HEK293T (cell line): ENCODE measurements around the gene ZNF326.

Source experiments
- CTCF ChIA-PET: fragments of 350-600 bp; formaldehyde crosslinking; extraction: SDS; loops from one replicate; lab custom pipeline; 2021; ENCODE audit warnings: antibody characterized with exemption, inconsistent platforms; lab: Yijun Ruan, JAX
- POLR2A ChIA-PET: fragments of 350-600 bp; formaldehyde crosslinking; extraction: SDS; loops from one replicate; lab custom pipeline; 2020; ENCODE audit warnings: antibody characterized with exemption, inconsistent platforms; lab: Yijun Ruan, JAX
- DNase-seq: peaks from one replicate; pipeline ENCODE4 v3.0.0; 2012; ENCODE audit warnings: mixed read lengths; ENCODE audit errors: extremely low spot score
- ARNT ChIP-seq: fragments of 450-650 bp; IDR thresholded peaks from 2 replicates; pipeline ENCODE4 v1.6.1; 2017; ENCODE audit warnings: mild to moderate bottlenecking
- BHLHE40 ChIP-seq: fragments of 450-650 bp; IDR thresholded peaks from 2 replicates; pipeline ENCODE4 v1.6.1; 2016; ENCODE audit warnings: mild to moderate bottlenecking, moderate library complexity, borderline replicate concordance
- CTBP1 ChIP-seq: fragments of 450-650 bp; IDR thresholded peaks from 2 replicates; pipeline ENCODE4 v1.6.1; 2016; ENCODE audit warnings: borderline replicate concordance
- ELF4 ChIP-seq: fragments of 450-650 bp; IDR thresholded peaks from 2 replicates; pipeline ENCODE4 v1.6.1; 2017; ENCODE audit warnings: antibody characterized with exemption
- FOXA1 ChIP-seq: fragments of 450-650 bp; IDR thresholded peaks from 2 replicates; pipeline ENCODE4 v1.6.1; 2016; ENCODE audit warnings: mild to moderate bottlenecking
- FOXK2 ChIP-seq: fragments of 450-650 bp; IDR thresholded peaks from 2 replicates; pipeline ENCODE4 v1.6.1; 2016; ENCODE audit warnings: mild to moderate bottlenecking
- FOXM1 ChIP-seq: fragments of 450-650 bp; IDR thresholded peaks from 2 replicates; pipeline ENCODE4 v1.6.1; 2017; ENCODE audit warnings: mild to moderate bottlenecking, borderline replicate concordance
- HDGF ChIP-seq: fragments of 450-650 bp; IDR thresholded peaks from 2 replicates; pipeline ENCODE4 v1.6.1; 2017; ENCODE audit warnings: antibody characterized with exemption, borderline replicate concordance
- L3MBTL2 ChIP-seq: fragments of 450-650 bp; conservative IDR thresholded peaks from 2 replicates; pipeline ENCODE4 v1.6.1; 2016; ENCODE audit warnings: mild to moderate bottlenecking
- LEF1 ChIP-seq: fragments of 450-650 bp; IDR thresholded peaks from 2 replicates; pipeline ENCODE4 v1.6.1; 2017; ENCODE audit warnings: mild to moderate bottlenecking, borderline replicate concordance
- NFRKB ChIP-seq: fragments of 450-650 bp; IDR thresholded peaks from 2 replicates; pipeline ENCODE4 v1.6.1; 2016; ENCODE audit warnings: mild to moderate bottlenecking, moderate library complexity
- PKNOX1 ChIP-seq: fragments of 450-650 bp; IDR thresholded peaks from 2 replicates; pipeline ENCODE4 v1.6.1; 2016
- SP1 ChIP-seq: fragments of 450-650 bp; IDR thresholded peaks from 2 replicates; pipeline ENCODE4 v1.6.1; 2017
- SUZ12 ChIP-seq: fragments of 450-650 bp; IDR thresholded peaks from 2 replicates; pipeline ENCODE4 v1.6.1; 2016; ENCODE audit warnings: mild to moderate bottlenecking
- TARDBP ChIP-seq: fragments of 450-650 bp; IDR thresholded peaks from 2 replicates; pipeline ENCODE4 v1.6.1; 2016
- ZNF384 ChIP-seq: fragments of 450-650 bp; IDR thresholded peaks from 2 replicates; pipeline ENCODE4 v1.6.1; 2016

Gene ZNF326

GRCh38 chr1:90067194-90067931 is 72.5 kb downstream of the ZNF326 start:
- no peak for TF ChIP-seq L3MBTL2
- TF ChIP-seq FOXK2 = no peak
- TF ChIP-seq PKNOX1 = peak; percentile 68
- no peak for DNase-seq
- POLR2A ChIA-PET = no interaction called here
- CTCF ChIA-PET = no interaction called here

- TF ChIP-seq SP1 (no peak), FOXK2 (no peak), NFRKB (no peak), ZNF384 (no peak)
- DNase-seq = no peak
- ChIA-PET POLR2A (no interaction called here), CTCF (interaction anchor here (0.6 kb wide), 1 partner anchor 919 kb away, joined by 3 read pairs; no protein-coding TSS in a partner anchor)
Observed at GRCh38 chr1:90068611-90069280, 73.8 kb downstream of the ZNF326 start.

GRCh38 chr1:90074137-90074536 is 79.2 kb downstream of the ZNF326 start:
- ChIA-PET POLR2A (no interaction called here), CTCF (no interaction called here)

GRCh38 chr1:90074566-90074965 is 79.7 kb downstream of the ZNF326 start:
- CTCF ChIA-PET = interaction anchor here (0.9 kb wide), 1 partner anchor 29 kb away, joined by 3 read pairs; no protein-coding TSS in a partner anchor
- POLR2A ChIA-PET = no interaction called here
- TF ChIP-seq FOXA1 (no peak), L3MBTL2 (no peak), FOXK2 (no peak), PKNOX1 (no peak), LEF1 (no peak), ELF4 (no peak), FOXM1 (no peak), TARDBP (no peak), CTBP1 (no peak), NFRKB (no peak), SP1 (no peak), SUZ12 (no peak), BHLHE40 (no peak), ARNT (no peak), ZNF384 (no peak), HDGF (no peak)
- no peak for DNase-seq

More at GRCh38 chr1:90074137-90074536, 79.2 kb downstream of the ZNF326 start:
- TF ChIP-seq ARNT (no peak), BHLHE40 (no peak), ELF4 (no peak), SP1 (no peak), HDGF (no peak), FOXM1 (no peak), PKNOX1 (no peak), NFRKB (no peak), SUZ12 (no peak), L3MBTL2 (no peak), FOXK2 (no peak), TARDBP (no peak), CTBP1 (no peak), FOXA1 (no peak)
- DNase-seq = no peak

- ChIA-PET POLR2A (no interaction called here), CTCF (interaction anchor here (0.9 kb wide), 1 partner anchor 30 kb away, joined by 3 read pairs; no protein-coding TSS in a partner anchor)
- TF ChIP-seq NFRKB (no peak), FOXA1 (no peak), HDGF (no peak), SP1 (no peak), BHLHE40 (no peak), PKNOX1 (no peak), LEF1 (no peak)
- no peak for DNase-seq
Observed at GRCh38 chr1:90074970-90075391, 80.1 kb downstream of the ZNF326 start.

GRCh38 chr1:90083995-90084394 is 89.1 kb downstream of the ZNF326 start:
- CTCF ChIA-PET = no interaction called here
- DNase-seq = no peak
- no peak for TF ChIP-seq HDGF
- no peak for TF ChIP-seq SP1
- no peak for TF ChIP-seq TARDBP
- no peak for TF ChIP-seq PKNOX1
- TF ChIP-seq ZNF384 = no peak
- TF ChIP-seq NFRKB = no peak
- TF ChIP-seq FOXA1 = no peak
- no peak for TF ChIP-seq BHLHE40
- TF ChIP-seq ELF4 = no peak
- TF ChIP-seq SUZ12 = no peak
- TF ChIP-seq L3MBTL2 = no peak
- TF ChIP-seq LEF1 = no peak
- no peak for TF ChIP-seq FOXM1
- TF ChIP-seq ARNT = no peak
- POLR2A ChIA-PET = no interaction called here
